CD4-positive, alpha-beta T cell (primary cell): ENCODE results near the gene TP63. TPM values are rescaled to one million over a fixed set of nuclear protein-coding genes. Genes with fewer than 3 reads are reported as not detected.

Experiments
- ATAC-seq: fragments of 200-7000 bp; cut with Tn5 transposase; one replicate; pipeline ENCODE4 v1.10.0; 2022; ENCODE audit warnings: mild to moderate bottlenecking; ENCODE audit not compliant: poor library complexity
- CTCF ChIA-PET: fragments of 350-600 bp; sonication (Branson Sonifier 250); formaldehyde crosslinking; loops from one replicate; lab custom pipeline; 2021; ENCODE audit warnings: antibody characterized with exemption, inconsistent platforms; lab: Charles Lee
- POLR2A ChIA-PET: fragments of 350-600 bp; sonication (Branson Sonifier 250); formaldehyde crosslinking; loops from one replicate; lab custom pipeline; 2021; ENCODE audit warnings: antibody characterized with exemption, inconsistent platforms; lab: Charles Lee
- DNase-seq, 14 experiments: peaks; one replicate each; pipeline ENCODE4 v3.0.0-alpha.2; 2013 to 2020; ENCODE audit warnings: mixed read lengths in 2 of 14
- H3K27ac ChIP-seq, 2 donors: one replicate each; pipeline versions ENCODE4 v1.5.1 to v1.7.0; 2013; ENCODE audit warnings: low read length in 2 of 2, low read depth in 1 of 2, mild to moderate bottlenecking in 1 of 2
- H3K27me3 ChIP-seq, 2 experiments: 1 replicate in 1 of 2; 2 replicates in 1 of 2; pipeline versions ENCODE4 v1.6.1 to v1.7.0; 2013; ENCODE audit warnings: low read length in 2 of 2, control low read depth in 1 of 2, mild to moderate bottlenecking in 1 of 2, moderate library complexity in 1 of 2; ENCODE audit not compliant: insufficient read depth in 2 of 2, control insufficient read depth in 1 of 2
- H3K36me3 ChIP-seq: one replicate; pipeline ENCODE4 v1.6.1; 2013; ENCODE audit warnings: low read length, control low read depth; ENCODE audit not compliant: insufficient read depth
- H3K4me1 ChIP-seq: one replicate; pipeline ENCODE4 v1.6.1; 2013; ENCODE audit warnings: low read length, control low read depth; ENCODE audit not compliant: insufficient read depth
- H3K4me3 ChIP-seq: one replicate; pipeline ENCODE4 v1.5.1; 2013; ENCODE audit warnings: mild to moderate bottlenecking, low read length, moderate library complexity
- H3K9me3 ChIP-seq, 2 experiments: 1 replicate in 1 of 2; 2 replicates in 1 of 2; pipeline versions ENCODE4 v1.6.1 to v1.7.0; 2013; ENCODE audit warnings: low read length in 2 of 2, mild to moderate bottlenecking in 2 of 2, control low read depth in 1 of 2, moderate library complexity in 1 of 2; ENCODE audit not compliant: control insufficient read depth in 1 of 2, insufficient read depth in 1 of 2
- H3K27ac Mint-ChIP-seq: one replicate; pipeline ENCODE4 v1.8.0; 2020; ENCODE audit warnings: mixed read lengths
- H3K27me3 Mint-ChIP-seq: one replicate; pipeline ENCODE4 v1.8.0; 2021; ENCODE audit warnings: mixed read lengths
- H3K36me3 Mint-ChIP-seq: one replicate; pipeline ENCODE4 v1.8.0; 2021; ENCODE audit warnings: low read depth, mixed read lengths
- H3K4me1 Mint-ChIP-seq: one replicate; pipeline ENCODE4 v1.8.0; 2021; ENCODE audit warnings: low read depth, mixed read lengths
- H3K4me3 Mint-ChIP-seq: one replicate; pipeline ENCODE4 v1.8.0; 2020; ENCODE audit warnings: mild to moderate bottlenecking, mixed read lengths
- H3K9me3 Mint-ChIP-seq: one replicate; pipeline ENCODE4 v1.8.0; 2020; ENCODE audit warnings: mixed read lengths
- intact Hi-C, 2 experiments: fragments of 100-400 bp; cut with DNase I in 1 of 2; cut with micrococcal nuclease in 1 of 2; formaldehyde crosslinking; loops; one replicate each; pipeline versions ENCODE4 v1.15.1 to v1.9.0; 2023 to 2025; cut with DNase I, micrococcal nuclease
- total RNA-seq, 174 experiments: library from RNA in 2 of 174; stranded (reverse) in 2 of 174; gene quantifications; one replicate each; pipeline ENCODE4 v1.2.3 and lab custom pipeline; 2021 to 2026
- TF ChIP-seq, protein P1 (sequence below): fragments of 200-600 bp; IDR thresholded peaks from one replicate; pipeline ENCODE4 v1.8.0; 2022; ENCODE audit warnings: antibody characterized with exemption, mild to moderate bottlenecking

The TP63 gene
- total RNA-seq, 2 experiments from 2014 or later = 0.31 TPM; not detected in 1

DNA sequence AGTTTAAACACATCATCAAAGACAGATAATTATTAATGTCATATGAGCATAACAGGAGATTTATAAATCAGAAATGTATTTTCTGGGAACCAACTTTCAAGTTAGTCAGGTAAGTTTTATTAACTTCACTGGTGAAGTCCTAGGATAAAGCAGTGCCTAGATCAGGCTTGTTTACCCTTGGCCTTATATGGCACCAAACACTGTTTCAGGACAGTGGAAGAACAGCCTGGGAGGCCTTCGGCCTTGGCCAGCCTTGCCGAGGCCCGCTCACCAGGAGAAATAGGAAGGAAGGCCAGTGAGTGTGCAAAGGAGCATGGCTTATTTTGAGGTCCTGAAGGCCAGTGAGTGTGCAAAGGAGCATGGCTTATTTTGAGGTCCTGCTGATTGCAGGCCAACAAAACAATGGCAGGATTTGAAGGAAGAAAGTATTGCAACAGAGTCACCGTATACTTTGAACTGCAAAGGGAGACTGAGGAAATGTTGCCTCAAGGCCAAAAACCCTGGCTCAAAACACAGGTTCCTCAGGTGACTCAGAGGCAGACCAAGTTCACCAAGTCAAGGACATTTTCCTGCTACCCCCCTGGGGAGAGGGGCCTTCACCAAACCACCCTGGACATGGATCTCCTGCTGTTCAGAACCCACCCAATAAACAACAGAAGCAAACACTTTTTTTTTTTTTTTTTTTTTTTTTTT lies 174.3 kb downstream of the TP63 start:
- TF ChIP-seq, protein P1, sequence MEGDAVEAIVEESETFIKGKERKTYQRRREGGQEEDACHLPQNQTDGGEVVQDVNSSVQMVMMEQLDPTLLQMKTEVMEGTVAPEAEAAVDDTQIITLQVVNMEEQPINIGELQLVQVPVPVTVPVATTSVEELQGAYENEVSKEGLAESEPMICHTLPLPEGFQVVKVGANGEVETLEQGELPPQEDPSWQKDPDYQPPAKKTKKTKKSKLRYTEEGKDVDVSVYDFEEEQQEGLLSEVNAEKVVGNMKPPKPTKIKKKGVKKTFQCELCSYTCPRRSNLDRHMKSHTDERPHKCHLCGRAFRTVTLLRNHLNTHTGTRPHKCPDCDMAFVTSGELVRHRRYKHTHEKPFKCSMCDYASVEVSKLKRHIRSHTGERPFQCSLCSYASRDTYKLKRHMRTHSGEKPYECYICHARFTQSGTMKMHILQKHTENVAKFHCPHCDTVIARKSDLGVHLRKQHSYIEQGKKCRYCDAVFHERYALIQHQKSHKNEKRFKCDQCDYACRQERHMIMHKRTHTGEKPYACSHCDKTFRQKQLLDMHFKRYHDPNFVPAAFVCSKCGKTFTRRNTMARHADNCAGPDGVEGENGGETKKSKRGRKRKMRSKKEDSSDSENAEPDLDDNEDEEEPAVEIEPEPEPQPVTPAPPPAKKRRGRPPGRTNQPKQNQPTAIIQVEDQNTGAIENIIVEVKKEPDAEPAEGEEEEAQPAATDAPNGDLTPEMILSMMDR = no peak
- POLR2A ChIA-PET = no interaction called here
- Histone ChIP-seq H3K4me1 (no peaks in the 10 kb centered on the region), H3K27me3 (no peaks in the 10 kb centered on the region), H3K4me3 (no peak overlapping the region), H3K9me3 (no peaks in the 10 kb centered on the region), H3K27ac (no peak overlapping the region), H3K36me3 (no peaks in the 10 kb centered on the region)
- Mint-ChIP-seq H3K27ac (no peak overlapping the region), H3K9me3 (no peaks in the 10 kb centered on the region), H3K27me3 (no peaks in the 10 kb centered on the region), H3K4me1 (no peaks in the 10 kb centered on the region), H3K4me3 (no peak overlapping the region), H3K36me3 (no peaks in the 10 kb centered on the region)
- ATAC-seq (no peak), DNase-seq (no peak)
- intact Hi-C loops = no loop called here
- CTCF ChIA-PET = interaction anchor here (0.6 kb wide), 1 partner anchor 993 kb away, joined by 4 read pairs; no protein-coding TSS in a partner anchor

DNA sequence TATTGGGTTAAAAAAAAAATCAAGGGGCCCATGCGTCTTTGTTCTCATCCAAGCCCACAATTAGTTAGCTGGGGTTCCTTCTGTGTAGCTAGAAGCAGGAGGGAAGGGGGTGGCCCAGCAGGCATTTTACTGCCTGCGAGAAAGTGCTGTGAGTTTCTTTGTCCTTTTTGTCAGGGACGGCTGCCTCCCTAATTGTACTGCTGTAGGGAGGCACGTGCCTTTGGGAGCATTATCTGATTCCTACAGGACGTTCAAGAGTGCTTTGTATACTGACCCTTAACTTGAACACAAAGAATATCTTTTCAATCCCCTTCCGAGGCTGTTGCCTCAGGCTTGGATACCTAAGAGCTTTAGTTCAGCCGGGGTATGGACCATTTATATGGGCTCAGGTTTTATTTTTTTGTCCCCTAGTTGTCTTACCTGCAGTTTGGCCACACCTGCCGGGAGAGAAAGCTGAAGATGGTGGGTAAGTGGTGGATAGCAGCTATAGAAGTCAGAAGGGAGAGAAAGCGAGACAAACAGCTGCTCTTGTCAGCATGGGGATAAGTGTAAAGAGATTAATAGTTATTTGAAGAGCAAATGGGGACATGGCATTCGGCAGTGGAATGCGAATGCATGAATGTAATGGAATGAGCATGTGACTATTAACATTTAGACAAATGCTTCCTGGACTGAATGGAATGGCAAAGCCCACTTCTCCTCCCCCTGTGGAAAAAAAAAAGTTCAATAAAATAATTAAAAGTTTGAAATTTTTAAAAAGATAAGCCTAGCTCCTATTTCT lies 175.2 kb downstream of the TP63 start:
- H3K27me3 ChIP-seq = no peaks in the 10 kb centered on the region
- intact Hi-C loops = no loop called here
- H3K9me3 Mint-ChIP-seq = no peaks in the 10 kb centered on the region
- POLR2A ChIA-PET = no interaction called here
- no peak overlapping the region for H3K4me3 ChIP-seq
- H3K36me3 Mint-ChIP-seq = no peaks in the 10 kb centered on the region
- no peaks in the 10 kb centered on the region for H3K27me3 Mint-ChIP-seq
- H3K4me3 Mint-ChIP-seq = no peak overlapping the region
- no peak overlapping the region for H3K27ac Mint-ChIP-seq
- no peak for DNase-seq
- TF ChIP-seq, protein P1 = no peak
- no peak overlapping the region for H3K27ac ChIP-seq
- no peaks in the 10 kb centered on the region for H3K36me3 ChIP-seq
- ATAC-seq = no peak
- no peaks in the 10 kb centered on the region for H3K9me3 ChIP-seq
- H3K4me1 Mint-ChIP-seq = no peaks in the 10 kb centered on the region
- CTCF ChIA-PET = no interaction called here
- no peaks in the 10 kb centered on the region for H3K4me1 ChIP-seq

DNA sequence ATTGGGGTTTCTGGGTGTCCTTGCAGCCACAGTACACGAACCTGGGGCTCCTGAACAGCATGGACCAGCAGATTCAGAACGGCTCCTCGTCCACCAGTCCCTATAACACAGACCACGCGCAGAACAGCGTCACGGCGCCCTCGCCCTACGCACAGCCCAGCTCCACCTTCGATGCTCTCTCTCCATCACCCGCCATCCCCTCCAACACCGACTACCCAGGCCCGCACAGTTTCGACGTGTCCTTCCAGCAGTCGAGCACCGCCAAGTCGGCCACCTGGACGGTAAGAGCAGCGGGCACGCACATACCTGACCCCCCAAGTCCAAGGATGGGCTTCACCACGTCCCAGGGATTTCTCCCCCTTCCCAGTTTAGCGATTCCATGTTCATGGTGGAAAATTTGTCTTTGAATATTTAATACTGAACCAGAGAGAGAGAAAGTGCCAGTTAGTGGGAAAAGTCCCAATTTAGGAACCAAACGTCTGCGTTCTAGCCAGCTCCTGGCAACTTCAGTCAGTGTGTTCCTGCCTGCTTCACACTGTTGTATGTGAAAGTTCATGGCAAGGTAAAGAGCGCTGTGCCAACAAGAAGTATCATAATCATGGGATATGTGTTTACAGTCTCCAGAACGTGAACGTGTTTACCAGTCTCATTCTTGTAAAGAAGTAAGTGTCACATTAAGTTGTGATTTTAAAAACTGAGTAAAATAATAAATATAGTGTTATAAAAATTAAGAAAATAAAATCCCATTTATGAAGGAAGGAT lies 177.2 kb downstream of the TP63 start:
- Histone ChIP-seq H3K27ac (no peak overlapping the region), H3K4me3 (no peak overlapping the region), H3K9me3 (no peaks in the 10 kb centered on the region), H3K4me1 (no peaks in the 10 kb centered on the region), H3K27me3 (no peaks in the 10 kb centered on the region), H3K36me3 (no peaks in the 10 kb centered on the region)
- no peaks in the 10 kb centered on the region for H3K4me1 Mint-ChIP-seq
- POLR2A ChIA-PET = no interaction called here
- TF ChIP-seq, protein P1 = no peak
- H3K27me3 Mint-ChIP-seq = no peaks in the 10 kb centered on the region
- intact Hi-C loops = no loop called here
- H3K27ac Mint-ChIP-seq = no peak overlapping the region
- H3K4me3 Mint-ChIP-seq = no peak overlapping the region
- ATAC-seq (no peak), DNase-seq (no peak)
- no peaks in the 10 kb centered on the region for H3K36me3 Mint-ChIP-seq
- CTCF ChIA-PET = interaction anchor here (0.6 to 1.3 kb wide), 2 partner anchors 14 to 500 kb away, joined by 3 to 4 read pairs; no protein-coding TSS in a partner anchor
- H3K9me3 Mint-ChIP-seq = no peaks in the 10 kb centered on the region
